NCI-H2107 treated with DMSO at 0.1 percent for 48 hours (cell line): Measurements from ENCODE around the gene CLIC3.
A peak's percentile ranks its signal among the peaks of the same experiment; 100 is the strongest.
"Not testable (repeated sequence)": the region's sequence is repeated elsewhere in the genome, so short reads cannot be mapped to it uniquely, and the experiment has no call there.

Experiments
- DNase-seq: peaks from one replicate; lab custom pipeline; 2025; ENCODE audit not compliant: unreplicated experiment; lab: John Stamatoyannopoulos, UW

The CLIC3 gene, protein sequence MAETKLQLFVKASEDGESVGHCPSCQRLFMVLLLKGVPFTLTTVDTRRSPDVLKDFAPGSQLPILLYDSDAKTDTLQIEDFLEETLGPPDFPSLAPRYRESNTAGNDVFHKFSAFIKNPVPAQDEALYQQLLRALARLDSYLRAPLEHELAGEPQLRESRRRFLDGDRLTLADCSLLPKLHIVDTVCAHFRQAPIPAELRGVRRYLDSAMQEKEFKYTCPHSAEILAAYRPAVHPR

DNA sequence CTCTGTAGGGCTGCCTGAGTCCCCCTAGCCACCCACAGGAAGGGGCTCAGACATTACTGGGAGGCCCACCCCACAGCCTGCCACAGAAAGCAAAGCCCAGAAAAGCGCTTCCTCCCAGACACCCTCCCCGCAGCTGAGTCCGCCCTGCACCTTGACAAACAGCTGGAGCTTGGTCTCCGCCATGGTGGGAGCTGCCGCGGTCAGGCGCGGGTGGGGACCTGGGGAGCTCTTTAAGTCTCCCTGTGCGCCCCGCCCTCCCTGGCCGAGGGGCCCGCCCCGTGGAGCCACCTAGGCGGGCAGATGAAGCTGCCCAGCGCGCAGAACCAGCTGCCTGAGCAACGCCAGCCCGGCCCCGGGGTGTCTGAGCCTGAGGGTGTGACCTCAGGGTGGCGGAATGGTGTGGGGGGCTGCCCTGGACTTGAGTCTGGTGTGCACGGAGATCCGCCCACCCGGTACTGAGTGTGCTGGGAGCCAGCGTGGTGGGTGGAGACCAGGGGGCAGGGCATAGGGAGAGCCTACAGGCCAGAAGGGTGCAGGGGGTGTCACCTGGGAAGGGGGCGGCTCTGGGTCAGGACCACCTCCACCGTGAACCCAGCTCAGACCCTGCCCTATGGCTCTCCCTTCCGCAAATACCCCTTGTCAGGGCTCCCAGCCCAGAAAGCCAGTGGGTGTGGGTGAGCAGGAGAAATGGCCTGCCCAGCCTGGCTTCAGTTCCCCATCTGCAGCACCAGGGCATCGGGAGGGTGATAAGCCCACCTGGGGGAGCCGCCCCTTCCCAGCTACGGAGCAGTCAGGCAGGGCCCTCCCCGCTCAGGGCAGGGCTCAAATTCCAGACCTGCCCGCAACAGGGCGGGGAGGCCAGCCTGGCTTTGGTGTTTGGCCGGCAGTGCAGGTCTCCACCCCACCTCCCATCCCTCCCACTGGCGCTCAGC lies at the start of gene CLIC3:
Gene CLIC3 (minus strand): TSS at position 208 of the 932 bp plus-strand sequence. CDS start 25 bp downstream, at position 183.
- no peak for DNase-seq

DNA sequence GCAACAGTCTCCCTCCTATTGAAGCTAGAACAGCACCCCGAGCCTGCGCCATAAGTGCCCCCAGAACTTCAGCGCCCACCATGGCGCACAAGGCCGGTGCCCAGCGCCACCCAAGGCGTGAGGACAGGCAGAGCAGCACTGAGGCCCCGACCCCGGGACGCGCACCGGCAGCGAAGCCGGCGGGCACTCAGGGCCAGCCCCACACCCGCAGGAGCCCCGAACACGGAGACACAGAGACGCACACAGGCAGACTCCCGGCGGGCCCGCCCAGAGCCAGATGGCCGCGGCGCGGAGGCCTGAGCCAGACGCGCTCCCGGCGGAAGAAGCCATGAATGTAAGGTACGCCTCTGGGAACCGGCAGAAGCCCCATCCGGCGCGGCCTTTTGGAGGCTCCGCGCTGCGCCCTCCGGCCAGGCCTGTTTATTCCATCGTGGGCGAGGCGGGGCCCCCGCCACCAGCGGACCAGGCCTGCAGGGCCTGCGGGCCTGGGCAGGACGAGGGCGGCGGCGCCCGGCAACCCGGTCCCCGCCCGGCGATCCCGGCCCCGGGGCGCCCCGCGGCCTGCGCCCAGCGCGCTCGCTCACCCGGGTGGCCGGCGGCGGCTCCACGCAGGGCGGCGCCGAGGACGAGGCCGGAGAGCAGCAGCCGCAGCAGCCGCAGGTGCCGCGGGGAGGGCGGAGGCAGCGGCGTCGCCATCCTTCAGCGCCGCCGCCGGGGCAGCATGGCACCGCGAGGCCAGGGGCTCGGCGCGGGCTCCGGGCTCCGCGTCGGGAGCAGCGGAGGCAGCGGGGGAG lies 49.1 kb upstream of the CLIC3 start:
- DNase-seq: peak; percentile 28

DNA sequence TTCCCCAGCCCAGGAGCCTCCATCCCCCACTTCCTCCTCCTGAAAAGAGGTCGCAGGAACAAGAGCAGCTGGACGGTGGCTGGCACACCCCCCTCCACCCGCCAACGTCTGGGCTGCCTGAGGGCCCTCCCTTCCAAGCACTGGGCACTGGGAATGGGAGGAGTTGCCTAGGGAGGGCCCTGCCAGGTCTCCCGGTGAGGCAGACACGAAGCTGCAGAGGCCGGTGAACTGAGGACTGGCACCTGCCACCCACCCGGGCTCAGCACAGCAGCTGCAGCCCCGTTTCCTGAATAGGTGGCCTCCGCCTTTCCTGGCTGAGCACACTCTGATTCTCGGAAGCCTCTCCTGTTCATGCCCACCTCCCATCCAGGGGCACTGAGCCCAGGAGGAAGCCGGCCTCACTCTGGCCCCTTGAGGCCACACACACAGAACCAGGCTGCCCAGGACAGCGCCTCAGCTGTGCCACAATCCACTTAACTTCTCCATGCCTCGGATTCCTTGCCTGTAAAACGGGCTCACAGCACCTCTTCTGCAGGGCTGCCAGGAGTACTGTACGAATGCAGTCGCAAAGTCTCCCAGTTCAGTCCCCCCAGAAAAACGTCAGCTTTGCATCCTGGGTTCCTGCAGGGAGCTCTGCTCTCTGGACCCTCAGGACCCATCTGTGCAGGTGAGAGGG lies 48.3 kb upstream of the CLIC3 start:
- DNase-seq: peak; percentile 38

DNA sequence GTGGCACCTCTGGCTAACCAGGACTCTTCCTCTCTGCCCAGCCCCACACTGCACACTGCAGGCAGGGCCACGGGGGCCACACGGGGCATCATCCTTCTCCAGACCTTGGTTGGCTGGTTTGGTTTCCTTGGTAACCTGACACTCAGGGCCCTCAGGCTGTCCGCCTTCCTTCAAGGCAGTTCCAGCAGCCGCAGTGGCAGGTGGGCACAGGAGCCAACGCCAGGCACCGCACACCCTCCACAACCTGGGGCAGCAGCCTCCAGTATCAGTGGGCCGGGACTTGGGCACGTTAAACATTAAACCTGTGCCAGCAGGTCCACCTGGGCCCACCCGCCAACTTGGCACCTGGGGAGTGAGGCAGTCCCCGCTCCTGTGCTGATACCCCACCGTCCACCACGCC lies 47.7 kb upstream of the CLIC3 start:
- no peak for DNase-seq

DNA sequence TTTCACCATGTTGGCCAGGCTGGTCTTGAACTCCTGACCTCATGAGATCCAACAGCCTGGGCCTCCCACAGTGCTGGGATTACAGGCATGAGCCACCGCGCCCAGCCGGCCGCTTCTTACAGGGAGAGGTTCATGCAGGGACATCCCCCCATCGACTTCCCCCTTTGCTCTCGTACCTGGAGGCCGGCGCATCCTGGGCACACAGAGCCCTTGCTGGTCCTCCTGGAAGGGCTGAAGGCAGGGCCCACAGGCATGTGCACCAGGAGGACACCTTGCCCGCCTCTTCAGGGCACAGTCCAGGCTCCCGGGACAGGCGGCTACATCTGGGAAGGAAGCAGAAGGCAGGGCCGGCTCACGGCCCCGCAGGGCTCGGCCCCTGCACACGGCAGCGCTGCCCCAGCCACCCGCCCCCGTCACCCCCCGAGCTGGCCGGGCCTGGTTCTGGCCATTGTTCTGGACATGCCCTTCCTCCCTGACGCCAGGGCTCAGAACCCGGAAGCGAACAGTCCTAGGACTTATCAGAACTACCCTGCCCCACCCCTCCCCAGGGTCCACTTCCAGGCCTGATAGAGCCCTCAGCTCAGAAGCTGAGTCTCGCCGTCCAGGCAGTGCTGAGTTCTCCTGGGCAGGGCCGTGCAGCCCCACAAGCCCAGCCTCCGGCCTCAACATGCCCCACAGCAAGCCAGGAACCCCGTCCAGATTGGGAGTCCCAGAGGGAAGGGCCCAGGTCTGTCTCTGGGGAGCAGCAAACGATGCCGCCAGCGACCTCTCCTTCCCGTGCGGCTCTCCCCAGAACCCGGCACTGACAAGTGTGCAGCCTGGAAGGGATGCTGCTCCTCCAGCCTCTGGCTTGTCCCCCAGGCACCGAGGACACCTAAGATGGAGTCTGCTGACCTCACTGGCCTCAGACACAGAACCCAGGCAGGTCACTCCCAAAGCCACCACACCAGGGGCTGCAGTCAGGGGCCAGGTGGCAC lies 46.7 kb upstream of the CLIC3 start:
- no peak for DNase-seq

DNA sequence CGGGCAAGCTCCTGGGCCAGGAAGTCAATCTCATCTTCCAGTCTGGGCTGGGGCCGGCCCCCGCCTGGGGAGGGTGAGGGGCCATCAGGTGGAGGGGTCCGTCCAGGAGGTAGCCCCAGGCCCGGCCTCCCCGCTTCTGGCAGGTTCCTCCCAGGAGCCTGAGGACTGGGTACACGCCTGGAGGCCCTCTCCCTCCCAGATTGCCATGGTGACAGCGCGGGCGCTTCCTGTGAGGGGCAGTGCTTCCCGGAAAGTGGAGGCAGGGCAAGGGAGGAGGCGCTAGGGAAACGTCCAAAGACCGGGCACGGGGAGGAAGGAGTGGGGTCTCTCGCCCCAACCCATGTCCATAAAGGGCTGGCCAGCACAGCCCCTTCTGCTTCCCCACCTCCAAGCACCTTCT lies 44.8 kb upstream of the CLIC3 start:
- DNase-seq: no peak

DNA sequence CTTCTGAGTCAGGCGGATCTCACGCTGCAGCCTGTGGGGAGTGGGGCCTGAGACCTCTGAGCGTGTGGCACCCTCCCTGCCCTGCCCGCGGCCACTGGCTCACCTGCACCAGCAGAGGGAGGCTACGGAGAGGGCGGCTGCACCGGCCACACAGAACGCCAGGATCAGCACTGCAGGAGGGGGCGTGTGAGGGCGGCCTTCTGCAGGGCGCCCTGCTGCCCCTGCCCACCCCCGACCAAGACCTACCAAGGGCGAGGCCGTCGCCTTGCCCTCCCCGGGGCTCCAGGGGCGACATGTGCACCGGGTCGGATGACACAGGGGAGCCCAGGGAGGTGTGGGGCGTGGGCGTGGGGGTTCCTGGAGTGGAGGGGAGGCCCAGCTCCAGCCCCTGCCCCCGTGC lies 44.2 kb upstream of the CLIC3 start:
- DNase-seq: no peak

DNA sequence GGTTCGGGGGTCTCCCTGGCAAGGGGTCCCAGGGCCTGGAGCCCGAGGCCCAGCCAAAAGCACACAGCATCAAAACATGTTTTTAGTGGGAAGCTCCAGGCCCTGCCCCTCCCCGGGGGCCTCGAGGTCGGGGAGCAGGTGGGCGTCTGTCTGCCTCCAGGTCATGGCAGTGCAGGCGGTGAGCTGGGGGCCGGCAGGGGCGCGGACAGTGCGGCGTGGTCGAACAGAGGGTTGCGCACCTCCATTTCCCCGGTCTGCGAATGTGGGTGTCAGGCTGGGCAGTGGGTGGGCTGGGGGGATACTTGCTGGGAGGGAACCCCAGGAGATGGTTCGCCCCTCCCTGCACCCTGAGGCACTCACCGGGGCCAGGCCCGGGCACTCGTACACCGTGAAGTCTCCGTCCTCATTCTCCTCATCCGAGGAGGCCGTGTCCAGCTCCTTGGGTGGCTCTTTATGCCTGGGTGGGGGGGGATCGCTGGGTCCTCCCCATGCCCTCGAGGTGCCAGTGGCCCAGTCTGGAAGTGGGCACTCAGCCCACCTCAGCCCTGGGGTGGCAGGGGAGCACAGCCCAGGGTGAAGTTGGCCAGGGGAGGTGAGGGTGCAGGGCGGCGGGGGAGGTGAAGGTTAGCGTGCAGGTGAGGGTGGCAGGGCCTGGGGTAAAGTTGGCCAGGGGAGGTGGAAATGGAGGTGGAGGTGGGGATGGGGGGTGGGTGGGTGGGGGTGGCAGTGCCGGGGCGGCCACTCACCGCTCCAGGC lies 43.4 kb upstream of the CLIC3 start:
- DNase-seq: no peak

DNA sequence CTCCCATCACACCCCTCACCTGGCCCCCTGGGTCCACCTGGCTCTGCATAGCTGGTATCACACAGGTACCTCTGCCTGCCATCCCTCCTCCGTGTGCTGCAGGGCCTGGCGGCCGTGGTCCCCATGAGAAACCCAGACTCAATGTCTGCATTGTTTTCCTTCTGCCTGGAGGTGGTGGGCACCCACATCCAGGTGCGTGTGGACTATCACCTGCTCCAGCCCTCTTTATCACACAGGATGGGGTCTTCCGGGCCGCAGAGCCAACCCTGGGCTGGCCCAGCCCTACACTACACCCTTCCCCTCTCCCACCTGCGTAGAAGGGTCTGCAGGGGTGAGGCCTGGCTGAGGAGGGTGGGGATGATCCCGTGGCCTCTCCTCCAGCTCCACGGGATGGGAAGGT lies 42.5 kb upstream of the CLIC3 start:
- DNase-seq: no peak

DNA sequence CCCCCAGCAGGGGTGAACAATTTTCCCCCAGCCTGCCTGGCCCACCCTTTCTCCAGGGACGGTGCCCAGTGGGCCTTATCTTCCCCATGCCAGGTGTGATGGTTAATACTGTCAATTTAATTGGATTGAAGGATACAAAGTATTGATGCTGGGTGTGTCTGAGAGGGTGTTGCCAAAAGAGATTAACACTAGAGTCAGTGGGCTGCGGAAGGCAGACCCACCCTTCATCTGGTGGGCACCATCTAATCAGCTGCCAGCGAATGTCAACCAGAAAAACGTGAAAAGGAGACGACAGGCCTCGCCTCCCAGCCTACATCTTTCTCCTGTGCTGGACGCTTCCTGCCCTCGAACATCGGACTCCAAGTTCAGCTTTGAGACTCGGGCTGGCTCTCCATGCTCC lies 41.1 kb upstream of the CLIC3 start:
- DNase-seq: no peak

DNA sequence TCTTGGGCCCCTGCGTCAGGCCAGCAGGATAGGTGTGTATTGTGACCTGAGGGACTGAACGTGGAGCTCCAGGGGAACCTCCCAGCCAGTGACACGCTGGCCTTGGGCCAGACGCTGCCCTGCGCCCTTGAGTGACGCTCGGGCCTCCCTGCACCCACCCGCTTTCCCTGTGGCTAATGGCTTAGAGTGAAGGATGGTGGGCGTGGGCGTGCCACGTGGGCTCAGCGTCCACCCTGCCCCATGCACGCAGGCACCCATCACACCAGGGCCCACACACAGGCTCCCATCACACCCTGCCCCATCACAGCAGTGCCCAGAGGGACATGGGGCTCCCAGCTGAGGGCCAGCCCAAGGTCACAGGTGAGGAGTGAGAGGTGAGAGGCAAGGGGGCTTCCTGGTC lies 40.7 kb upstream of the CLIC3 start:
- DNase-seq: no peak

DNA sequence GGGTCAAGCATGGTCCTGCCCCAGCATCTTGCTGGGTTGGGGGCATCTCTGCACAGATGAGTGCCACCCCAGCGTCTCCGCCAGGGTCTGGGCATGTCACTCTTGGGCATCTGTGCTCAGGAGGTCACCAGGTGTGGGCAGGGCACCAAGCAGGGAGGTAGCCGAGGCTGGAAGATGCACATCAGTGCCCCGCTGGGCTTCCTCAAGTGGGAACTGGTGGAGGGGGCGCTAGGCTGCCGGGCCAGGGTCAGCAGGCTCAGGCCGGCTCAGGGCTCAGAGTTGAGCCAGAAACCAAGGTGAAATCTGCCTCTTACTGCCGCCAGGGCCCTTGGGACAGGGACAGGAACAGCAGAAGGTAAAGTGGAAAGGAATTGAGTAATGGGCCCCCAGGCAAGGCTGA lies 39.6 kb upstream of the CLIC3 start:
- no peak for DNase-seq

DNA sequence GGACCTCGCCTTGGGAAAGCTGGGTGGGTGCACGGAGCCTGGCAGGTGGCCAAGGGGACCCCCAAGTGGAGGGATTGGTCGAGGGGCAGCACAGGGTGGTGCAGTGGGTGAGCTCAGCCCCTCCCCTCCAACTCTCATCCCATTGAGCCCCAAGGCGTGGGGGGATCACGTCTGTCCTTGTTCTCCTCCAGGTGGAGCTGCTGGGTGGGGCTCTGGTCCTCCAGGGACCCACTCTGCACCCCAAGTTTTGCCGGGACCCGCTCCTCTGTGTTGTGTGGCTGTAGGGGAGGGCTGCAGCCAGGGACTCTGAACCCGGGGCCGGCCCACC lies 39.1 kb upstream of the CLIC3 start:
- DNase-seq: no peak

DNA sequence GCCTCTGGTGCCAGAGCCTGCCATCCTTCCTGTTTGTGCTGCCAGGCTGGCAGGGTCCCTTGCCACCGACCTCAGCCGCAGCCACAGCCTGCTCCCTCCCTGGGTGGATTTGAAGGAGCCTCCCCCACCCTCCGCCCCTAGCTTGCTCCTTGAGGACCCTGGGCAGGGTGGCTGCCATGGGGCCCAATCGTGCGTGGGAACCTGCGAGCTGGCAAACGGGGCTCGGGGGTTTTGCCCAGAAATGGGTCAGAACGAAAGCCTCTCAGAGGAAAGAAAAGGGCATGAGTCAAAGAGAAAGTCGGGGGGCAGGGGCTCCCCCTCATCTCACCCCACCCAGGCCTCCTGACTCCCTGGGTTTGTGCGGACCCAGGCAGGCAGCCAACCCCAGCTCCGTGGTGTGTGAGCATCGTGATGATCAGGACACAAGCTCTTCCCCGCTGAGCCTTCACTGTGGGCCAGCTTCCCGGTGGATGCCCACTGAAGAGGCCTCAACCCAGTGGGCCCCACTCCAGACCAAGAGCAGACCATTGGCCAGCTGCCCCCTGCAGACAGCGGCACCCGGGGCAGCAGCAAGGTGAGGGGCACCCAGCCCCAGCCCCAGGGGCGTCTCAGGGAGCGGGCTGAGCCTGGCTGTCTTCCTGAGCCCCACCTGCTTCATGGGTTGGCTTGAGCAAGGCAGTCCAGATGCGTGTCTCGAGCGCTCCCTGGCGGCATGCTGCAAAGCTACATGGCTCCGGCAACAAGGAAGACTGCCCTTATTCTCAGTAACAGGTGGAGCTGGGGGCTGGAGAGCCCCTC lies 38.5 kb upstream of the CLIC3 start:
- peak; percentile 86 for DNase-seq

DNA sequence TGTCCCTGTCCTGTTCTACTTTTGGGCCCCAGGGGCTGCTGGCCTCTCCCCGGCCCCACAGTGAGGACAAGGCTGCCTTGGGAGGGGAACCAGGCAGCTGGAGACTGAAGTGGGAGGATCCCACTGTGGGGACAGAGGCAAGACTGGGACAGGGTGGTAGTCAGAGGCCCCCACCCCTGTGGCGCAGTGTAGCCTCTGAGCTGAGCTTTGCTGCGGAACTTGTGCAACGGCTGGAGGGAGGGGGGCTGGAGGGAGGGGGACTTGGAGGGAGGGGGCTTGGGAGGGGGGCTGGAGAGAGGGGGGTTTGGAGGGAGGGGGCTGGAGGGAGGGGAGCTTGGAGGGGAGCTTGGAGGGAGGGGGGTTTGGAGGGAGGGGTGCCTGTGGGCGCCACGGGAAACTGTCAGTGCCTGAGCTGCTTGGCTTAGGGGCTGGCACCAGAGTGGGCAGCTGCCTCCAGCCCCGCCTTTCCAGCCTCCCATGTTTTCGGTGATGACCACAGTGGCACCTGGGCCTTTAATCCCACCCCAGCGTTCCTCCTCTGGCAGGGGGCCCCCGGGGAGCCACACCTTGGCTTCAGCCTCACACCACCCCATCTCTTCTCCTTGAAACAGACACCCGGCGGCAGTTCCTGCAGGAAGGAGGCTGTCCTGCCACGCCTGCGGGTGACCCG lies 37.8 kb upstream of the CLIC3 start:
- DNase-seq: no peak

DNA sequence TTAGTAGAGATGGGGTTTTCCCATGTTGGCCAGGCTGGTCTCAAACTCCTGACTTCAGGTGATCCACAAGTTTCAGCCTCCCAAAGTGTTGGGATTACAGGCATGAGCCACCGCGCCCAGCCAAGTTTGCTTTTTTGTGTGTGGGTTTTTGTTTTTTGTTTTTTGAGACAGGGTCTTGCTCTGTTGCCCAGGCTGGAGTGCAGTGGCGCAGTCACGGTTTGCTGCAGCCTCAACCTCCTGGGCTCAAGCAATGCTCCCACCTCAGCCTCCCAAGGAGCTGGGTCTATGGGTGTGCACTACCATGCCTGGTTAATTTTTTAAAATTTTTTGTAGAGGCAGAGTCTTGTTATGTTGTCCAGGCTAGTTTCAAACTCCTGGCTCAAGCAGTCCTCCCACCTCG lies 37.1 kb upstream of the CLIC3 start:
- not testable (repeated sequence) for DNase-seq

DNA sequence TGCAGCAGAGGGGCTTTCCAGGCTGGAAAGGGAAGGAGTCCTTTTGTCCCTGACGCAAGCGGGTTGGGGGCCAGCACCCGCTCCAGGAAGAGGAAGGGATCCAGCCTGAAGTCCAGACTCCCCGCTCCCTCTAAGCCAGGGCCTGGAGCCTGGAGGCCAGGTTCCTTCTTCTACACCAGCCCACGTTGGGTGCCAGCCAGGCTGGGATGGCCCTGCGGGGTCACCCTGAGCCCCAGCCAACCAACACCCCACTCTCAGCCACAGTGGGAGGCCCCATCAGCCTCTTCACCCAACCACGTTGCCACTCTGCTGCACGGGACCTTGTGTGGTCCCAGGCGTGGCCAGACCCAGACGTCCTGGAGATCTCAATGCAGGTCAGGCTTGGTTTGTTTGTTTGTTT lies 36.5 kb upstream of the CLIC3 start:
- no peak for DNase-seq
